Neuronal stem cell (in vitro differentiated cells): ENCODE measurements around the gene IPO13.

ENCODE experiments used
- DNase-seq: peaks from one replicate; pipeline ENCODE4 v3.0.0-alpha.2; 2013; ENCODE audit warnings: low spot score
- H2AFZ ChIP-seq: one replicate; pipeline ENCODE4 v1.6.1; 2013; ENCODE audit warnings: mild to moderate bottlenecking, low read length, inconsistent platforms
- H2AK5ac ChIP-seq: 2 replicates; pipeline ENCODE4 v1.6.1; 2013; ENCODE audit warnings: low read depth, mild to moderate bottlenecking, inconsistent platforms, low read length, moderate library complexity, mixed read lengths
- H2BK120ac ChIP-seq: 2 replicates; pipeline ENCODE4 v1.6.1; 2013; ENCODE audit warnings: low read depth, mild to moderate bottlenecking, inconsistent platforms, low read length, moderate library complexity, mixed read lengths
- H2BK12ac ChIP-seq: one replicate; pipeline ENCODE4 v1.6.1; 2013; ENCODE audit warnings: low read length, inconsistent platforms
- H2BK15ac ChIP-seq: 2 replicates; pipeline ENCODE4 v1.6.1; 2013; ENCODE audit warnings: mild to moderate bottlenecking, low read length, inconsistent platforms, mixed read lengths
- H2BK5ac ChIP-seq: one replicate; pipeline ENCODE4 v1.6.1; 2013; ENCODE audit warnings: inconsistent platforms, mild to moderate bottlenecking, low read length, moderate library complexity
- H3K14ac ChIP-seq: one replicate; pipeline ENCODE4 v1.6.1; 2013; ENCODE audit warnings: low read length, inconsistent platforms
- H3K18ac ChIP-seq: 2 replicates; pipeline ENCODE4 v1.6.1; 2013; ENCODE audit warnings: low read length, inconsistent platforms
- H3K23ac ChIP-seq: 2 replicates; pipeline ENCODE4 v1.6.1; 2013; ENCODE audit warnings: low read depth, mild to moderate bottlenecking, mixed read lengths, low read length, inconsistent platforms; ENCODE audit not compliant: poor library complexity
- H3K27ac ChIP-seq: replicated peaks from 3 replicates; pipeline ENCODE4 v1.5.1; 2013; ENCODE audit warnings: low read length, inconsistent platforms
- H3K27me3 ChIP-seq, 3 experiments: 2 replicates each; pipeline ENCODE4 v1.6.1; 2013; ENCODE audit warnings: low read length in 3 of 3, mild to moderate bottlenecking in 2 of 3, inconsistent platforms in 1 of 3, low read depth in 1 of 3, mixed read lengths in 1 of 3, moderate library complexity in 1 of 3; ENCODE audit not compliant: control insufficient read depth in 3 of 3, insufficient read depth in 3 of 3
- H3K36me3 ChIP-seq, 2 donors: replicated peaks in 1 of 2; 2 replicates each; pipeline ENCODE4 v1.6.1; 2013; ENCODE audit warnings: low read length in 2 of 2; ENCODE audit not compliant: control insufficient read depth in 2 of 2, insufficient read depth in 2 of 2
- H3K4ac ChIP-seq: 2 replicates; pipeline ENCODE4 v1.6.1; 2013; ENCODE audit warnings: inconsistent platforms, mild to moderate bottlenecking, low read length, moderate library complexity
- H3K4me1 ChIP-seq, 2 donors: 1 replicate in 1 of 2; 2 replicates in 1 of 2; pipeline ENCODE4 v1.6.1; 2013; ENCODE audit warnings: low read length in 2 of 2, low read depth in 1 of 2; ENCODE audit not compliant: control insufficient read depth in 2 of 2, insufficient read depth in 1 of 2
- H3K4me2 ChIP-seq: one replicate; pipeline ENCODE4 v1.6.1; 2013; ENCODE audit warnings: mild to moderate bottlenecking, low read length, inconsistent platforms; ENCODE audit not compliant: insufficient read depth, poor library complexity, severe bottlenecking
- H3K4me3 ChIP-seq, 2 donors: 2 replicates each; pipeline ENCODE4 v1.5.1; 2013; ENCODE audit warnings: low read length in 2 of 2, mild to moderate bottlenecking in 2 of 2, inconsistent platforms in 1 of 2, moderate library complexity in 1 of 2
- H3K79me1 ChIP-seq: one replicate; pipeline ENCODE4 v1.6.1; 2013; ENCODE audit warnings: low read depth, mild to moderate bottlenecking, inconsistent platforms, low read length, moderate library complexity
- H3K9ac ChIP-seq: one replicate; pipeline ENCODE4 v1.6.1; 2013; ENCODE audit warnings: mild to moderate bottlenecking, low read depth, low read length, inconsistent platforms; ENCODE audit not compliant: poor library complexity
- H3K9me3 ChIP-seq, 2 donors: replicated peaks in 1 of 2; 2 replicates each; pipeline versions ENCODE3 to v1.6.1; 2013; ENCODE audit warnings: low read length in 2 of 2, mild to moderate bottlenecking in 2 of 2, inconsistent platforms in 1 of 2, low read depth in 1 of 2, mixed read lengths in 1 of 2, moderate library complexity in 1 of 2; ENCODE audit not compliant: control insufficient read depth in 2 of 2, insufficient read depth in 1 of 2
- H4K8ac ChIP-seq: one replicate; pipeline ENCODE4 v1.6.1; 2013; ENCODE audit warnings: low read depth, mild to moderate bottlenecking, inconsistent platforms, low read length, moderate library complexity
- H4K91ac ChIP-seq: one replicate; pipeline ENCODE4 v1.6.1; 2013; ENCODE audit warnings: low read length, low read depth, mild to moderate bottlenecking, inconsistent platforms; ENCODE audit not compliant: poor library complexity
- WGBS, 2 donors: extraction: QIAGEN DNeasy Blood & Tissue Kit; methylation state at CpG; one replicate each; pipeline ENCODE4 v1.1.7; 2013; ENCODE audit warnings: missing lambda C conversion rate in 2 of 2, mixed read lengths in 1 of 2; ENCODE audit not compliant: insufficient read length in 2 of 2, insufficient replicate concordance in 1 of 2; ENCODE audit errors: extremely low coverage in 2 of 2; 5-methylcytosine and 5-hydroxymethylcytosine counted together

The IPO13 gene

GRCh38 chr1:43951021-43951985 is 4.6 kb downstream of the IPO13 start:
- Histone ChIP-seq H3K9ac (no peak overlapping the region), H3K18ac (no peak overlapping the region), H3K27me3 (no peaks in the 10 kb centered on the region), H2BK15ac (no peak overlapping the region), H3K79me1 (peaks cover 5% of the 10 kb centered on the region), H4K91ac (no peak overlapping the region), H4K8ac (no peak overlapping the region), H3K36me3 (peaks cover 5 to 19% of the 10 kb centered on the region in 2 donors), H3K9me3 (no peaks in the 10 kb centered on the region), H2BK5ac (no peak overlapping the region), H3K4me3 (no peak overlapping the region), H3K4me2 (no peak overlapping the region), H2BK12ac (no peak overlapping the region), H3K27ac (no peak overlapping the region), H2BK120ac (no peak overlapping the region), H3K23ac (no peak overlapping the region), H3K4me1 (peaks cover 7 to 18% of the 10 kb centered on the region in 2 donors), H3K14ac (no peak overlapping the region), H3K4ac (no peak overlapping the region), H2AFZ (no peak overlapping the region), H2AK5ac (no peak overlapping the region)
- no CpG with 5 or more reads among the region's 4 CpGs for WGBS, 2 donors
- DNase-seq = no peak

- no peak overlapping the region for H3K23ac ChIP-seq
- peak; percentile 55 for DNase-seq
- peaks cover 1 to 10% of the 10 kb centered on the region in 2 donors for H3K4me1 ChIP-seq
- no peak overlapping the region for H3K18ac ChIP-seq
- peaks cover 15 to 33% of the 10 kb centered on the region in 2 donors for H3K36me3 ChIP-seq
- no peak overlapping the region for H3K4ac ChIP-seq
- H2BK120ac ChIP-seq = no peak overlapping the region
- no peak overlapping the region for H3K27ac ChIP-seq
- no peaks in the 10 kb centered on the region for H3K27me3 ChIP-seq
- no peak overlapping the region for H4K91ac ChIP-seq
- H3K9ac ChIP-seq = no peak overlapping the region
- WGBS, 2 donors = 100% methylated on average over 1 of the region's 8 CpGs
- H4K8ac ChIP-seq = no peak overlapping the region
- no peak overlapping the region for H2AFZ ChIP-seq
- peak overlapping the region; percentile 22 for H3K4me2 ChIP-seq
- no peak overlapping the region for H3K14ac ChIP-seq
- H2AK5ac ChIP-seq = no peak overlapping the region
- peaks cover 5% of the 10 kb centered on the region for H3K79me1 ChIP-seq
- no peak overlapping the region for H2BK12ac ChIP-seq
- H2BK15ac ChIP-seq = no peak overlapping the region
- no peak overlapping the region for H2BK5ac ChIP-seq
- no peaks in the 10 kb centered on the region for H3K9me3 ChIP-seq
- no peak overlapping the region for H3K4me3 ChIP-seq
These were observed 6.1 kb downstream of the IPO13 start for GRCh38 chr1:43952731-43953346.

GRCh38 chr1:43953361-43953760 is 6.6 kb downstream of the IPO13 start:
- peaks cover 5% of the 10 kb centered on the region for H3K79me1 ChIP-seq
- no peak for DNase-seq
- H2BK5ac ChIP-seq = no peak overlapping the region
- no peak overlapping the region for H3K14ac ChIP-seq
- H3K4me2 ChIP-seq = peak overlapping the region; percentile 22
- H3K36me3 ChIP-seq = peaks cover 18 to 38% of the 10 kb centered on the region in 2 donors
- no peak overlapping the region for H2BK12ac ChIP-seq
- H3K4me1 ChIP-seq = peaks cover 0 to 8% of the 10 kb centered on the region in 2 donors
- no peak overlapping the region for H3K4ac ChIP-seq
- no peak overlapping the region for H2BK120ac ChIP-seq
- no peak overlapping the region for H3K23ac ChIP-seq
- no peak overlapping the region for H2BK15ac ChIP-seq
- no peak overlapping the region for H3K9ac ChIP-seq
- H3K27me3 ChIP-seq = no peaks in the 10 kb centered on the region
- no peak overlapping the region for H3K27ac ChIP-seq
- H2AFZ ChIP-seq = no peak overlapping the region
- H3K9me3 ChIP-seq = no peaks in the 10 kb centered on the region
- H3K4me3 ChIP-seq = no peak overlapping the region
- no peak overlapping the region for H3K18ac ChIP-seq
- no CpG with 5 or more reads among the region's 3 CpGs for whole genome bisulfite sequencing, 2 donors
- no peak overlapping the region for H4K8ac ChIP-seq
- no peak overlapping the region for H4K91ac ChIP-seq
- H2AK5ac ChIP-seq = no peak overlapping the region

GRCh38 chr1:43954036-43954435 is 7.3 kb downstream of the IPO13 start:
- no peak overlapping the region for H3K4me3 ChIP-seq
- WGBS, 2 donors = no CpG with 5 or more reads among the region's 5 CpGs
- H3K9me3 ChIP-seq = no peaks in the 10 kb centered on the region
- H4K91ac ChIP-seq = no peak overlapping the region
- peaks cover 0 to 8% of the 10 kb centered on the region in 2 donors for H3K4me1 ChIP-seq
- H3K27ac ChIP-seq = no peak overlapping the region
- H3K4me2 ChIP-seq = no peak overlapping the region
- no peak overlapping the region for H3K18ac ChIP-seq
- H3K14ac ChIP-seq = no peak overlapping the region
- peaks cover 19 to 43% of the 10 kb centered on the region in 2 donors for H3K36me3 ChIP-seq
- H2BK120ac ChIP-seq = no peak overlapping the region
- H2BK15ac ChIP-seq = no peak overlapping the region
- H3K27me3 ChIP-seq = no peaks in the 10 kb centered on the region
- no peak overlapping the region for H2BK12ac ChIP-seq
- no peak overlapping the region for H2AFZ ChIP-seq
- no peak overlapping the region for H2BK5ac ChIP-seq
- H3K79me1 ChIP-seq = peaks cover 5% of the 10 kb centered on the region
- H2AK5ac ChIP-seq = no peak overlapping the region
- no peak overlapping the region for H4K8ac ChIP-seq
- no peak for DNase-seq
- H3K9ac ChIP-seq = no peak overlapping the region
- H3K23ac ChIP-seq = no peak overlapping the region
- H3K4ac ChIP-seq = no peak overlapping the region
